AG04450 (cell line): ENCODE measurements around the gene BCL2L1. TPM values are rescaled to one million over a fixed set of nuclear protein-coding genes. Genes with fewer than 3 reads are reported as not detected.
A peak's percentile ranks its signal among the peaks of the same experiment; 100 is the strongest.
"Not testable (repeated sequence)": the region's sequence is repeated elsewhere in the genome, so short reads cannot be mapped to it uniquely, and the experiment has no call there.

ENCODE experiments used
- CTCF ChIA-PET: fragments of 300-600, 350-600 bp; formaldehyde crosslinking; extraction: SDS; loops from one replicate; lab custom pipeline; 2022; ENCODE audit warnings: antibody characterized with exemption, inconsistent platforms; lab: Charles Lee
- POLR2A ChIA-PET: fragments of 350-600 bp; formaldehyde crosslinking; extraction: SDS; loops from one replicate; lab custom pipeline; 2021; ENCODE audit warnings: antibody characterized with exemption, inconsistent platforms; lab: Yijun Ruan, JAX
- DNase-seq: peaks from one replicate; pipeline ENCODE4 v3.0.0-alpha.2; 2011; ENCODE audit warnings: low read depth, low spot score
- H3K27ac ChIP-seq: one replicate; pipeline ENCODE4 v1.5.1; 2012; ENCODE audit warnings: low read depth, low read length, control low read depth
- H3K27me3 ChIP-seq: one replicate; pipeline ENCODE4 v1.6.0; 2012; ENCODE audit warnings: low read length; ENCODE audit not compliant: control insufficient read depth, insufficient read depth
- H3K4me3 ChIP-seq: 2 replicates; pipeline ENCODE4 v1.5.1; 2011; ENCODE audit warnings: mild to moderate bottlenecking, low read depth, low read length, control low read depth
- H3K9me3 ChIP-seq: 2 replicates; pipeline ENCODE4 v1.5.1; 2012; ENCODE audit warnings: low read length; ENCODE audit not compliant: control insufficient read depth, insufficient read depth
- CTCF ChIP-seq: IDR thresholded peaks from 2 replicates; pipeline ENCODE4 v1.5.1; 2011; ENCODE audit warnings: low read depth, low read length, control low read depth, inconsistent platforms
- polyA plus RNA-seq: library from polyadenylated mRNA; depleted of rRNA; stranded (reverse); fragments of >200 nt; gene quantifications from 2 replicates; pipeline ENCODE4 v1.2.3, GENCODE V29; 2011

BCL2L1 gene
- polyA plus RNA-seq, 1 experiment, result 57.5 TPM

- TF ChIP-seq CTCF, result no peak
- H3K27me3 ChIP-seq, result no peaks in the 10 kb centered on the region
- no peak overlapping the region for H3K4me3 ChIP-seq
- ChIA-PET CTCF (interaction anchor here (3.1 kb wide), 1 partner anchor 10 kb away, joined by 18 read pairs; no protein-coding TSS in a partner anchor), POLR2A (no interaction called here)
- no peak for DNase-seq
- no peak overlapping the region for H3K27ac ChIP-seq
- no peaks in the 10 kb centered on the region for H3K9me3 ChIP-seq
Observed at GRCh38 chr20:31671324-31671723, 51.3 kb downstream of the BCL2L1 start.

GRCh38 chr20:31670371-31671228, 52.1 kb downstream of the BCL2L1 start:
- Histone ChIP-seq H3K27me3 (no peaks in the 10 kb centered on the region), H3K27ac (peak overlapping the region; percentile 39), H3K9me3 (no peaks in the 10 kb centered on the region), H3K4me3 (no peak overlapping the region)
- POLR2A ChIA-PET, result interaction anchor here (0.6 to 1.0 kb wide), 2 partner anchors 48 to 53 kb away, joined by 3 to 5 read pairs; no protein-coding TSS in a partner anchor
- DNase-seq, result no peak
- CTCF ChIA-PET, result interaction anchor here (0.8 to 3.1 kb wide), 2 partner anchors 9 to 53 kb away, joined by 4 to 18 read pairs; no protein-coding TSS in a partner anchor
- TF ChIP-seq CTCF, result no peak

GRCh38 chr20:31669876-31670275, 52.8 kb downstream of the BCL2L1 start:
- POLR2A ChIA-PET, result interaction anchor here (0.6 to 1.0 kb wide), 2 partner anchors 48 to 54 kb away, joined by 3 to 5 read pairs; no protein-coding TSS in a partner anchor
- H3K27ac ChIP-seq, result no peak overlapping the region
- TF ChIP-seq CTCF, result no peak
- H3K9me3 ChIP-seq, result no peaks in the 10 kb centered on the region
- no peak overlapping the region for H3K4me3 ChIP-seq
- no peak for DNase-seq
- no peaks in the 10 kb centered on the region for H3K27me3 ChIP-seq
- CTCF ChIA-PET, result interaction anchor here (0.8 to 3.3 kb wide), 6 partner anchors 8 to 54 kb away, joined by 3 to 18 read pairs (median 6); no protein-coding TSS in a partner anchor

GRCh38 chr20:31668944-31669343, 53.7 kb downstream of the BCL2L1 start:
- DNase-seq, H3K27ac ChIP-seq, H3K9me3 ChIP-seq, H3K4me3 ChIP-seq, H3K27me3 ChIP-seq, POLR2A ChIA-PET: not testable (repeated sequence)
- CTCF ChIA-PET, result interaction anchor here (0.9 to 3.3 kb wide), 6 partner anchors 7 to 56 kb away, joined by 3 to 18 read pairs (median 5); no protein-coding TSS in a partner anchor

GRCh38 chr20:31667315-31668285, 55.1 kb downstream of the BCL2L1 start:
- ChIA-PET POLR2A (interaction anchor here (0.6 kb wide), 1 partner anchor 29 kb away, joined by 3 read pairs; no protein-coding TSS in a partner anchor), CTCF (interaction anchor here (1.3 to 3.3 kb wide), 3 partner anchors 55 to 111 kb away, joined by 4 to 18 read pairs (median 5); partner anchors contain the start of gene BCL2L1)
- TF ChIP-seq CTCF, result no peak
- no peak for DNase-seq
- no peaks in the 10 kb centered on the region for H3K27me3 ChIP-seq
- H3K27ac ChIP-seq, result no peak overlapping the region
- no peak overlapping the region for H3K4me3 ChIP-seq
- no peaks in the 10 kb centered on the region for H3K9me3 ChIP-seq
